ENCODE measurements around the gene SNUPN.
"Not testable (repeated sequence)": the region's sequence is repeated elsewhere in the genome, so short reads cannot be mapped to it uniquely, and the experiment has no call there.

SNUPN gene

GRCh38 chr15:75583701-75584100, 41.8 kb downstream of the SNUPN start:
- DNase-seq (ENCODE audit: low read depth) = no peak

- DNase-seq (ENCODE audit: low read depth) = not testable (repeated sequence)
Measured at GRCh38 chr15:75582943-75583342, 42.6 kb downstream of the SNUPN start.

DNA sequence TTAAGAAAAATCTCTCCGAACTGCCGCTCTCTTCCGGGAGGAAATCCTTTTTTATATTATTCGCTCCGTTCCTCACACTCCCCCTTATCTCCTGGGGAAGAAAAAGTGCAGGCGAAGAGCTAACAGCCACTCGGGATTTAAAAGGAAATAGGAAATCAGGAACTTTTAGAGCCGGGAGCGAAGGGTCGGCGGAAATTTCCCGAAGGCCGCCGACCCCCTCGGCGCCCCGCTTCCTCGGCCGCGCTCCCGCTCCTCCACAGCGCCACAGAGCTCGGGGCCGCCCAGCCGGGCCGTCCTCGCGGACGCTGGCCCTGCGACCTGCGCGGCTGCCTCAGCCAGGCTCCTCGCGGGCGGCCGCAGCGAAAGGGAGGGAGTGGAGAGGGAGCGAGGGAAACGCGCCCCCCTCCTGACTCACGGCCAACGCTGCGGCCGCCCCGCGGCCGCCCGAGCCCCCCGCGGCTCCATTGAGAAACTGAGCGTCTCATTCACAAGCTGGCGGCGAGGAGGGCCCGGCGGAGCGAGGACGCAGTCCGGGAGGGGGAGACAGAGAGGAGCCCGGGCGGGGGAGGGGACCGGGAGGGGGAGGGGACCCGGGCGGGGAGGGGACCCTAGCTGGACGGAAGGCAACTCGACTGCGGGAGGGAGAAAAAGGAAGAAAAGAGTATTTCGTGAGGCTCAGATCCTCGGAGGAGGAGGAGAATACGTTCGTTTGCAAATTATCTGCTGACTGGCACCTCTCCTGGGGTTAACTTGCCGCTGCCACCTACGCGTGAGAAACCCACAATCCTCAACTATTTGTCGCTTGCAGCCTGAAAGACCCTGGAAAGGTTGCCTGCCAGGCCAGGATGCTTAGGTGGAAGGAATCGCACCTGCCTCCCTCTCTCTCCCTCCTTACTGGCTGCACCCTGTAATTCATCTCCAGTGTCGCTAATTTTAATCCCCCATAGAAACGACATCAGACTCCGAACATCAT, 46.3 kb downstream of the SNUPN start, which contains the start of gene PTPN9:
Gene PTPN9, minus strand, starts transcription at position 368 of the 973 bp plus-strand sequence. CDS start 539 bp downstream, outside the sequence.
- peak; percentile 51 for DNase-seq (ENCODE audit: low read depth)

DNA sequence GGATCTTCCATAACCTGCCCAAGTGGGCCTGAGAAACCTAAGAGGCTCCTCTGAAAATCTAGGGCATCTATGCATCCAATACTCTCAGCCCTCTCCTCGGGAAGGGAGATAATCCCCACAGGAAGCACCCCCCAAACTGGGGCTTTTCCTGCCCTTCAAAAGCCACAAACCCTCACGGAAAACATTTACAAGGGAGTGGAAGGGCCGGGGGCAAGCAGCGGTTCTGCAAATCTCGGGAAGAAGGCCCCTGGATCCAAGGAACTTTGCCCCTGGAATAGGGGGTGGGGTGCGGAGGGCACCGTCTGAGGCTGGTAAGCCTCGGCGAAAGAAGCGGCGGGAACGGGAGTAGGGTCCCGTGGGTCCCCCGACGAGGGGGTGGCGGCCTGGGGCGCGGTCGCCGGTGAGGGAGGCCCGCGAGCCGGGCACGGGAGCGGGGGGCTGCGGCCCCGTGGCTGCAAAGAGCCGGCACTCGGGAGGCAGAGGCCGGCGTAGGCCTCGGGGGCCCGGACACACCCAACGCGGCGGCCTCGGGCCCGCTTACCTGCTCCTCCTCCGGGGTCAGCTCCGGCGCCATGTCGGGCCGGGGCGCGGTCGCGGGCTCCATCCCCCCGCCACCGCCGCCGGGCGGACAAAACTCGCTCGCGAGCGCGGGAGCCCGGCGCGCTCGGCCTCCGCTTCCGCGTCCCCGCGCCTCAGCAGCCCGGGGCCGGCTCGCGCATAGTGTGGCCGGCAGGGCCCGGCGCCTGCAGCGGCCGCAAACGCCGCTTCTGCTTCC, 47.2 kb downstream of the SNUPN start:
- peak; percentile 10 for DNase-seq (ENCODE audit: low read depth)

DNA sequence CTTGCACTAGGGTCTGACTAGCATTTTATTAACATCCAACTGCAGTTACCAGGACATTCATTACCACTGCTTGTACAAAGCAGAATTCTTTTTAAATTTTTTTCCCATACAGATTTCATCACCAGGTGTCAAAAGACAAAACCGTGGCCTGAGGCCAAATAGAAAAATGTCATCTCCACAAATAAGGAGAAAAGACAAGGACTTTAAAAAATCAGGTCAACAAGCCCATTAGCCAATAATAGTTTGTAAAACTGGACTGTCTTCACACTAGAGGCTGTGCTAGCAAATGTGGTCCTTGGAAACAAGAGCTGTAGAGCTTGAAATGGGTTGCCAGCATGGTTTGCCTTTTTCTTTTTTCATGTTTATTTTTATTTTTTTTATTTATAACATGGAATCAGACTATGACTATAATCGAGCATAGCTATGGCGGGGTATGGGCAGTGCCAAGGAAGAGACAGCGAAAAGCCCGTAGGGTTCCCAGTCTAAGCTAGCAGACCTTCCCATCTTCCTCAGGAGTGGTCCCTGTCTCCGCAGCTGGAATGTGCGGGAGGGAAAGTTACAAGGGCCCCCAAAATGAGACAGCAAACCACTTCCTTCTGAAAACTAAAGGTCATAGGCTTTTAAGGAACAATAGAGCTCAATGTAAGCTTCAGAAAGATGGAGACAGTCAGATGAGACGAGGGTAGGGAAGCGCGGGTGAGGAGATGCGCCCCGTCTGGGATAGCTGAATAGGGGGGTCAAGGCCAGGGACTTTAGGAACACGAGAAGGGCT, 47.9 kb downstream of the SNUPN start:
- DNase-seq (ENCODE audit: low read depth) = no peak

- no peak for DNase-seq (ENCODE audit: low read depth)
Measured at GRCh38 chr15:75573648-75574384, 51.7 kb downstream of the SNUPN start.

GRCh38 chr15:75570126-75570845, 55.2 kb downstream of the SNUPN start:
- no peak for DNase-seq (ENCODE audit: low read depth)

DNA sequence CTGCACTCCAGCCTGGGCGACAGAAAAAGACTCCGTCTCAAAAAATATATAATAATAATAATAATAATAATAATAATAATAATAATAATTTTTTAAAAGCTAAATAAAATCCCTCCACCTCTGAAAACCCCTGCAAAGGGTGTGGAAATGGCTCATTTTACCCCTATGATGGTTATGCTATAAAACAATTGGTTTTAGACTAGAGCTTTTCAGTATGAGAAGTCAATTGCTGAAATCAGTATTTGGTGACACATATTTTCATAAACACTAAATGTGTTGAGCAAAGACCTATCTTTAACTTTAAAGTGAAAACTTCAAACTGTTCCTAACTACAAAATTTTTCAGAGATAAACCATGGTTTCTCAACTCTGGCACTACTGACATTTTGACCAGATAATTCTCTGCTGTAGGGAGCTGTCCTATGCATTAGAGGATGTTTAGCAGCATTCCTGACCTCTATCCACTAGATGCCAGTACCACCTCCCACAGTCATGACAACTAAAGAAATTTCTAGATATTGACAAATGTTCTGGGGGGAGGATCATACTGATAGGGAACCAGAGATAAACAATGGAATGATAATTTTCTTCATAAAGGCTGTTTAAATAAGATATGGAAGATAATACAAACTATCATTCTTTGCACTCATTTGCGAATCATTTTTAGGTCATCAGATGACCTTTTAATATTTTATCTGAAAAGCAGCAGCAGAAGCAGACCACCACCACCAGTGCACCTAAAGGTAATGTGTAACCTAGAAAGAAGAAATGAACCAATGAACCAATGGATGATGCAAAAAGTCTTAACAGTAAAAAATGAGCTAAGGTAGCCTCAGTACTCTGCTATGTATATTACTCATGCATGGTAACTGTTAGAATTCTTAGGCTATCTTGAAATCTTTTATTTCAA, 60.2 kb downstream of the SNUPN start:
- DNase-seq (ENCODE audit: low read depth) = no peak

GRCh38 chr15:75561888-75562287, 63.6 kb downstream of the SNUPN start:
- no peak for DNase-seq (ENCODE audit: low read depth)

DNA sequence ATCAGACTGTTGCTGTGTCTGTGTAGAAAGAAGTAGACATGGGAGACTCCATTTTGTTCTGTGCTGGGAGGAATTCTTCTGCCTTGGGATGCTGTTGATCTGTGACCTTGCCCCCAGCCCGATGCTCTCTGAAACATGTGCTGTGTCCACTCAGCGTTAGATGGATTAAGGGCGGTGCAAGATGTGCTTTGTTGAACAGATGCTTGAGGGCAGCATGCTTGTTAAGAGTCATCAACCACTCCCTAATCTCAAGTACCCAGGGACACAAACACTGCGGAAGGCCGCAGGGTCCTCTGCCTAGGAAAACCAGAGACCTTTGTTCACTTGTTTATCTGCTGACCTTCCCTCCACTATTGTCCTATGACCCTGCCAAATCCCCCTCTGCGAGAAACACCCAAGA, 66.2 kb downstream of the SNUPN start:
- DNase-seq (ENCODE audit: low read depth) = not testable (repeated sequence)

- not testable (repeated sequence) for DNase-seq (ENCODE audit: low read depth)
Measured at GRCh38 chr15:75558955-75559354, 66.6 kb downstream of the SNUPN start.

DNA sequence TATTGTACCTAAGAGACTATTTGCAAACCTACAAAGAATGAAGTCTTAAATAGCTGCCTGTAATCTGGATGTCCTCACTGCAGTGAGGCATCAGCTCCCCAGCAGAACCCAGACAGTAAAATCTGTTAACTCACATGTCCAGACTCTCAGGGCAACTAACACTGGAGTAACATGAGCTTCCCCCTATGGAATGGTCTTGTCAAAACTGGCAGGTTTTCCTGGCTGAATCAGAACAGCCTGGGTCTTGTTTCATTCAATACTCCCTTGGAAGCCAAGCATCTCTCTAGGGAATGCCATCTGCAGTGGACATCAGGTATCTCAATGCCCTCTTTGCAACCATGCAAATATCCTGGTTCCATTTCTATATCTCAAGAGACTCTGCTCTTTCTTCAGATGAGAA, 70.8 kb downstream of the SNUPN start:
- no peak for DNase-seq (ENCODE audit: low read depth)

DNA sequence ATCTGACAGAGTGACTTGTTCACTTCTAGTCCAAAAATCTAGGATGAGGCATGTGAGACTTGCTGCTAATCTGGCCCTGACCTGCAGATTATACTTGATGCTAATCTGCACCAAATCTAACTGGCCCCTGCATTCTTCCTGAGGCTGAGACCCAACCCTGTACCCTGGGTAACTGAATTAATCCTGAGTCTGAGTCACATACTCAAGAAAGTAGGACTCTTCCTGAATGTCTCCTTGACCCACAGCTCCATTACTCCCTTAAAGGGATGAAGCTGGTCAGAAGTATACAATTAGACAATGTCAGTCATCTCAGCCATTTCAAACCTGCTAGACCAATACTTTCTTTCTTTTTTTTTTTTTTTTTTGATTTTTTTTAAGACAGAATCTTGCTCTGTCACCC, 71.9 kb downstream of the SNUPN start:
- DNase-seq (ENCODE audit: low read depth) = no peak

GRCh38 chr15:75551091-75551490, 74.4 kb downstream of the SNUPN start:
- no peak for DNase-seq (ENCODE audit: low read depth)
